Dendritic cell treated with granulocyte-macrophage colony-stimulating factor and Interleukin-4, amounts not matched to agents 40 ng/mL and 50 ng/mL, for 4 days (primary cell): ENCODE measurements around the gene SRPK3.

Experiments
- H3K27ac Mint-ChIP-seq: one replicate; pipeline ENCODE4 v1.8.0; 2022; ENCODE audit warnings: mild to moderate bottlenecking, mixed read lengths
- H3K27me3 Mint-ChIP-seq: one replicate; pipeline ENCODE4 v1.8.0; 2022; ENCODE audit warnings: mild to moderate bottlenecking, mixed read lengths
- H3K36me3 Mint-ChIP-seq: one replicate; pipeline ENCODE4 v1.8.0; 2022; ENCODE audit warnings: low read depth, mixed read lengths
- H3K4me1 Mint-ChIP-seq: one replicate; pipeline ENCODE4 v1.8.0; 2022; ENCODE audit warnings: low read depth, mixed read lengths
- H3K4me3 Mint-ChIP-seq: one replicate; pipeline ENCODE4 v1.8.0; 2022; ENCODE audit warnings: mild to moderate bottlenecking, moderate library complexity, mixed read lengths
- H3K9me3 Mint-ChIP-seq: one replicate; pipeline ENCODE4 v1.8.0; 2022; ENCODE audit warnings: mixed read lengths
- intact Hi-C: fragments of 100-400 bp; cut with micrococcal nuclease; formaldehyde crosslinking; loops from one replicate; pipeline ENCODE4 v1.15.0; 2022

Gene SRPK3

GRCh38 chrX:153763298-153763932, 17.4 kb upstream of the SRPK3 start:
- Mint-ChIP-seq H3K9me3 (no peaks in the 10 kb centered on the region), H3K27ac (no peak overlapping the region), H3K4me1 (peaks cover 19% of the 10 kb centered on the region), H3K36me3 (no peaks in the 10 kb centered on the region), H3K27me3 (peaks cover 23% of the 10 kb centered on the region), H3K4me3 (no peak overlapping the region)
- intact Hi-C loops = loop anchor here (5.0 kb wide), 1 partner anchor 189 kb away; no protein-coding TSS in a partner anchor

GRCh38 chrX:153763989-153764755, 16.7 kb upstream of the SRPK3 start, which contains the start of gene PLXNB3:
Gene PLXNB3, plus strand, starts transcription at chrX:153764249. Its CDS starts 1,287 bp downstream, at chrX:153765536.
- Mint-ChIP-seq H3K36me3 (no peaks in the 10 kb centered on the region), H3K4me1 (peaks cover 19% of the 10 kb centered on the region), H3K9me3 (no peaks in the 10 kb centered on the region), H3K27me3 (peaks cover 25% of the 10 kb centered on the region), H3K27ac (no peak within 1 kb of the TSS), H3K4me3 (no peak within 1 kb of the TSS)
- intact Hi-C loops = loop anchor here (5.0 kb wide), 1 partner anchor 188 kb away; no protein-coding TSS in a partner anchor

GRCh38 chrX:153764786-153765137, 16.1 kb upstream of the SRPK3 start:
- H3K36me3 Mint-ChIP-seq = no peaks in the 10 kb centered on the region
- H3K4me3 Mint-ChIP-seq = no peak overlapping the region
- peaks cover 19% of the 10 kb centered on the region for H3K4me1 Mint-ChIP-seq
- peaks cover 25% of the 10 kb centered on the region for H3K27me3 Mint-ChIP-seq
- no peaks in the 10 kb centered on the region for H3K9me3 Mint-ChIP-seq
- no peak overlapping the region for H3K27ac Mint-ChIP-seq
- intact Hi-C loops = loop anchor here (5.0 kb wide), 1 partner anchor 188 kb away; no protein-coding TSS in a partner anchor

DNA sequence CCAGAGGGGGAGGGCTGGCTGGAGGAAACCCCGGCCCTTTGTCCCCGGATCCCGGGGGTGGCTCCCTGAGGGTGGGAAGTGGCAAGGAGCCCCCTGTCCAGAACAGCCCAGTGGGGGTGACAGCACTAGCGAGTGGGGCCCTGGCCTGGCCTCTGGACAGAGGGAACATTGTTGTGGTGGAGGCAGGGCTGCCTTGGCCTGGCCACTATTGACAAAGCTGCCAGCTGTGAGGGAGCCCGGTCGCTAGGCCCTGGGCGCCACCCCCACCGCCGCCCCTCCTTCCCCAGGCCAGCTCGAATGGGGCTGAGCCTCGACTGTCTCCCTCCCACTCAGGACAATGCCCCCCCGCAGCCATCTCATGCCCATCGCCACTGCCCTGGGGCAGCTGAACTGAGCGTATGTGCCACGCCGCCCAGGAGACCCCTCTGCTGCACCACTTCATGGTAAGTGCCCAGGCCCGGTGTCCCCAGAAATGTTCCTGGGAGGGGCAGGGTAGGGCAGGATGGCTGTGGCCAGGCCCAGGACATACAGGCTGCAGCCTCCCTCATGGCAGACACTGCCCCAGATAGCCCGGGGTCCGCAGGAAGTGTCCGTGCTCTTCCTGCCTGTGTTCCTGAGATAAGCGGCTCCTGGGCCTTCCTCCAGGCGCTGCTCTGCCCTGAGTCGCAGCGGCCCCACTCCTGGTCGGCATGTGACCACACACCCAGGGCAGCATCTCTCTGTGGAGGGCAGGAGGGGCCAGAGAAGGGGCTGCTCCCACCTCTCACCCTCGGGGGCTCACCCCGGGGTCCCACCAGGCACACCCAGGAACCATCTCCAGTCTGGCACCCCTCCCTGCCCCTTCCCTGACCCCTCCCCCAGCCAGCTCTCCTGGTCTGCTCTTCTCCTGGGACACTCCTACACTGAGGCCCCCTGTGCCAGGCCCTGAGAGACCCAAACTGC, 15.4 kb upstream of the SRPK3 start:
- Mint-ChIP-seq H3K4me1 (peaks cover 23% of the 10 kb centered on the region), H3K4me3 (no peak overlapping the region), H3K27me3 (peaks cover 30% of the 10 kb centered on the region), H3K27ac (no peak overlapping the region), H3K36me3 (no peaks in the 10 kb centered on the region), H3K9me3 (no peaks in the 10 kb centered on the region)
- intact Hi-C loops = no loop called here

DNA sequence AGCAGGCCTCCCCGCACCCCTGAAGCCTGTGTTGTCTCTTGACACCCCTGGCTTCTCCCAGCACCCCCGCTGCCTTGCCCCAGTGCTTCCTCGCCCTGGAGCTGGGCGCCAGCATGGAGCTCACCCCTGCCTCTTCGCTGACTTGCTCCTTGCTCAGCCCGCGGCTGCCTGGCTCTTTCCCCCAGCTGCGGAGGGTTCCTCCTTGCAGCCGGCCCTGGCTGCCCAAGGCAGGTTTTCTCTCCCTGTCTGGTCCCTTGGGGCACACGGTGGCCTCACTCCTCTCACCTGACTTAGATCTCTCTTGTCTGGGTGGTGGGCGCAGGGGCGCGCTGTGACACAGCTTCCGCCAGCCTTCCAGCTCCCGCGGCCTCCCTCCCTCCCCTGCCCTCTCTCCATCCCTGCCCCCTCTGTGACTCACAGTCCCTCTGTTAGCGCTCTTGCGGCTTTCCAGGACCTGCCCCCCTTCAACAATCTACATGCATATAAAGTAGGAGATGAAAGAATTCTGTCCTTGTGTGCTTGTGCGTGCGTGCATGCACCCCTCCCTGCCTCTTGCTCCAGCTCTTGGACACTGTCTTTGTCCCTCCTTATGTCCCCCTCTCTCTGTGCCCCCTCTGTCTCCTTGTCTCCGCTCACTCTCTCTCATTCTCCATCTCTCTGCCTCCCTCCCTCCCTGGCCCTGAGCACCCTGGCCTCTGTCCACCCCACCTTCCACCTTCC, 14.6 kb upstream of the SRPK3 start:
- intact Hi-C loops = no loop called here
- Mint-ChIP-seq H3K36me3 (no peaks in the 10 kb centered on the region), H3K27me3 (peaks cover 30% of the 10 kb centered on the region), H3K4me3 (no peak overlapping the region), H3K4me1 (peaks cover 23% of the 10 kb centered on the region), H3K9me3 (no peaks in the 10 kb centered on the region), H3K27ac (no peak overlapping the region)

GRCh38 chrX:153766871-153767673, 13.8 kb upstream of the SRPK3 start:
- no peak overlapping the region for H3K27ac Mint-ChIP-seq
- H3K4me3 Mint-ChIP-seq = no peak overlapping the region
- H3K9me3 Mint-ChIP-seq = no peaks in the 10 kb centered on the region
- peaks cover 23% of the 10 kb centered on the region for H3K4me1 Mint-ChIP-seq
- no peaks in the 10 kb centered on the region for H3K36me3 Mint-ChIP-seq
- intact Hi-C loops = no loop called here
- peaks cover 30% of the 10 kb centered on the region for H3K27me3 Mint-ChIP-seq

DNA sequence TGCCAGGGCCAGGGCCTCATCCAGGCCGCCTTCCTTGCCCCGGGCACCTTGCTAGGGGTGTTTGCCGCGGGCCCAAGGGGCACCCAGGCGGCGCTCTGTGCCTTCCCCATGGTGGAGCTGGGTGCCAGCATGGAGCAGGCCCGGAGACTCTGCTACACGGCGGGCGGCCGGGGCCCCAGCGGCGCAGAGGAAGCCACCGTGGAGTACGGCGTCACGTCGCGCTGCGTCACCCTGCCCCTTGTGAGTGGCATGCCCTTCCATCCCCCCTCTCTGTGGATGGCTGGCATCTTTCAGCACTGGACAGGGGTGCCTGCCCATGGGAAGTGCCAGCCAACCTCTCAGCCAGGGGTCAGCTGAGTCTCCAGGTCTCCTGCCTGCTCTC, 13.2 kb upstream of the SRPK3 start:
- Mint-ChIP-seq H3K27me3 (peaks cover 30% of the 10 kb centered on the region), H3K9me3 (no peaks in the 10 kb centered on the region), H3K36me3 (no peaks in the 10 kb centered on the region), H3K27ac (no peak overlapping the region), H3K4me3 (no peak overlapping the region), H3K4me1 (peaks cover 23% of the 10 kb centered on the region)
- intact Hi-C loops = no loop called here

GRCh38 chrX:153768311-153769157, 12.3 kb upstream of the SRPK3 start:
- peaks cover 23% of the 10 kb centered on the region for H3K4me1 Mint-ChIP-seq
- H3K4me3 Mint-ChIP-seq = no peak overlapping the region
- intact Hi-C loops = no loop called here
- H3K27ac Mint-ChIP-seq = no peak overlapping the region
- no peaks in the 10 kb centered on the region for H3K9me3 Mint-ChIP-seq
- no peaks in the 10 kb centered on the region for H3K36me3 Mint-ChIP-seq
- H3K27me3 Mint-ChIP-seq = peaks cover 30% of the 10 kb centered on the region

DNA sequence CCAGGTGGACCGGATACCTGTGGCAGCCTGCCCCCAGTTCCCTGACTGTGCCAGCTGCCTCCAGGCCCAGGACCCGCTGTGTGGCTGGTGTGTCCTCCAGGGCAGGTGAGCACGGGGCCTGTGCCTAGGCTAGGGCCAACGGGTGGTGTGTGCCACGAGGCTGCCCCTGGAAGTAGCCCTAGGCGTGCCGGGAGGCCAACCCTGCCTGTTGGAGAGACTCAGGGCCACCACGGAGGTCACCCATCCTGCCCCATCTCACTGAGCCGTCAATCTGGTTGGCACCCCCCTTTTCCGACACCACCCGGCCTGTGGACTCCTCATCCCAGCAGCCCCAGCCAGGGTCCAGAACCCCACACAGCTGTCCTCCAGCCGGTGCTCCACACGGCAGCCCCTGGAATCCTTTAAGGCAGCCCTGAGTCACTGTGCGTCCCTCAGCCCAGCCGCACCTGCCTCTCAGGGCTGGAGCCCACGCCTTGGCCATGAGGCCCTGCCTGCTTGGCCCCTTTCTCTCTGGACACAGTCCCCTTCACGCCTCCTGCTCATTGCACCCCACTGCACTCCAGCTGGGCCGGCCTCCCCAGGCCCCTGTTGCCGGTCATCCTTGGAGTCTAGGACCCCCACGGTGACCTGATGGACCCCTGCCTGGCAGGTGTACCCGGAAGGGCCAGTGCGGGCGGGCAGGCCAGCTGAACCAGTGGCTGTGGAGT, 11.5 kb upstream of the SRPK3 start:
- H3K4me1 Mint-ChIP-seq = peaks cover 18% of the 10 kb centered on the region
- no peaks in the 10 kb centered on the region for H3K9me3 Mint-ChIP-seq
- no peak overlapping the region for H3K27ac Mint-ChIP-seq

DNA sequence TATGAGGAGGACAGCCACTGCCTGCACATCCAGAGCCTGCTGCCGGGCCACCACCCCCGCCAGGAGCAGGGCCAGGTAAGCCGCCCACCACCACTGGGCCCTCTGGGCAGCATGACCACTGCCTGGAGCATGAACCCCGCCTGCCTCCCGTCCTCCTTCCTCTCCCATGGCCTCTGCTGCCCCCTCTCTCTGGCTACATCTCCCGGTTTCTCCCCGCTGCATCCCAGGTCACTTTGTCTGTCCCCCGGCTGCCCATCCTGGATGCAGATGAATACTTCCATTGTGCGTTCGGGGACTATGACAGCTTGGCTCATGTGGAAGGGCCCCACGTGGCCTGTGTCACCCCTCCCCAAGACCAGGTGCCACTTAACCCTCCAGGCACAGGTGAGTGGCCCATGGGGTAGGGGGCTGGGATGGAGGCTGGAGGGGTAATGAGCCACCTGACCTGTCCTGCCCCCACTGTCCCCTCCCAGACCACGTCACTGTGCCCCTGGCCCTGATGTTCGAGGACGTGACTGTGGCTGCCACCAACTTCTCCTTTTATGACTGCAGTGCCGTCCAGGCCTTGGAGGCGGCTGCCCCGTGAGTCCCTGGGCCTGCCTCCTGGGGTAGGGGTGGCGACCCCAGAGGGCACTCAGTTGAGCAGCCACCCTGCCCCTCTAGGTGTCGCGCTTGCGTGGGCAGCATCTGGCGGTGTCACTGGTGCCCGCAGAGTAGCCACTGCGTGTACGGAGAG, 10.8 kb upstream of the SRPK3 start:
- intact Hi-C loops = no loop called here
- Mint-ChIP-seq H3K27ac (no peak overlapping the region), H3K27me3 (peaks cover 28% of the 10 kb centered on the region), H3K36me3 (no peaks in the 10 kb centered on the region), H3K9me3 (no peaks in the 10 kb centered on the region), H3K4me1 (peaks cover 17% of the 10 kb centered on the region), H3K4me3 (no peak overlapping the region)

More for the DNA sequence above, 11.5 kb upstream of the SRPK3 start:
- H3K27me3 Mint-ChIP-seq = peaks cover 28% of the 10 kb centered on the region
- no peaks in the 10 kb centered on the region for H3K36me3 Mint-ChIP-seq
- intact Hi-C loops = no loop called here
- no peak overlapping the region for H3K4me3 Mint-ChIP-seq

- Mint-ChIP-seq H3K27me3 (peaks cover 24% of the 10 kb centered on the region), H3K9me3 (no peaks in the 10 kb centered on the region), H3K4me1 (peaks cover 17% of the 10 kb centered on the region), H3K27ac (no peak overlapping the region), H3K36me3 (no peaks in the 10 kb centered on the region), H3K4me3 (no peak overlapping the region)
- intact Hi-C loops = no loop called here
Observed at GRCh38 chrX:153770601-153771414, 10.0 kb upstream of the SRPK3 start.
